HG03097 (cell line): ENCODE results near the gene ASAP2.

Experiments used
- ATAC-seq: cut with Tn5 transposase; IDR thresholded peaks from one replicate; pipeline ENCODE4 v1.9.1; 2021; ENCODE audit not compliant: unreplicated experiment, low FRiP score

Gene ASAP2

DNA sequence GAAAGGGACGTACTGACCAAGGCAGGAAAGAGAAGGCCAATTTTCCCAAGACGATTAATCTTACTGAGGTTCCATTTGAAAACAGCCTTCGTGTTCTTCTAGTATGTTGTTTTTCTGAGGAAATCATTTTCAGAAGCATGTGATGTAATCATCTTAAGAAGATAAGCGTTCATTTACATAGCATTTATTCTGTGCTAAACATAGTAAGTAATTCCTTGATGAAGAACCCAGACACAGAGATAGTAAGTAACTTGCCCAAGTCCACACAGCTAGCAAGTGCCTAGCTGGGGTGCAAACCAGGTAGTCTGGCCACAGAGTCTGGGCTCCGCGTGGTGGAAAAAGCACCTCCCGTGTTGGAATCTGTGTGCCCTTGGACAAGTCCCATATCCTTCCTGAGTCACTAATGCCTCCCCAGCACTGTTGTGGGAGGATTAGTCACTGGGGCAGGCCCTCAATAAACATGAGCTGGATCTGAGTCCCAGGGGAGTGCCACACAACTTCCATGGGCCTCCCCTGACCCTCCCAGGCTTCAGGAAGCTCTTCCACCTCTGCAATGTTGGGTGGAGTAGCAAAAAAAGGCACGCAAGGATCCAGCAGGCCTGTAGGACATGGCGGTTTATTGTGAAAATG, 26.9 kb upstream of the ASAP2 start:
- no peak for ATAC-seq

GRCh38 chr2:9184361-9184760, 22.3 kb upstream of the ASAP2 start:
- no peak for ATAC-seq

DNA sequence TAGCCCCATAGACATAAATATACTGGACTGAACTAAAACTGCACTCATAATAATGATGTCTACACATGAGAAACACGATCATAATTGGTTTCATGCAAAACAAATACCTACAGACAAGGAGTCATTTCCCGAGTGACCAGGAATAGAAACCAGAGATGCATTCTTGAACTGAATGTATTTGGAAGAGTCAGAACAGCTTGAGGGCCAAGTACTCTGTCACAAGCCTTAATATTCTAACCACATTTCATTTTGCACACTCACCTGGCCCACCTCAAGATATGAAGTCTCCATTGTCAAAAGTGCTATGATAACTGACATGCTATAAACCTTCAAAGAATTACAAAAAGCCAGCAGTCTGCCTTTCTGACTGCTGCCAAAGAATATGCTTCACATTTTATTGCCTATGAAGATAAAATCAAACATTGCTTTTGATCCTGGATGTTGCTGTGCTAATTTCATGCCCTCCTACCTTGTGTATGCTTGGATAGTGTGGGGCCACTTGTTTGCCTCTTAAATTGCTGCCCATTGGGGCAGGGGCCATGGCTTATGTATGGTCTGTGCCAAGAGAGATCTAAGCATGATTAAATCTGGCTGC, 18.9 kb upstream of the ASAP2 start:
- ATAC-seq = no peak

DNA sequence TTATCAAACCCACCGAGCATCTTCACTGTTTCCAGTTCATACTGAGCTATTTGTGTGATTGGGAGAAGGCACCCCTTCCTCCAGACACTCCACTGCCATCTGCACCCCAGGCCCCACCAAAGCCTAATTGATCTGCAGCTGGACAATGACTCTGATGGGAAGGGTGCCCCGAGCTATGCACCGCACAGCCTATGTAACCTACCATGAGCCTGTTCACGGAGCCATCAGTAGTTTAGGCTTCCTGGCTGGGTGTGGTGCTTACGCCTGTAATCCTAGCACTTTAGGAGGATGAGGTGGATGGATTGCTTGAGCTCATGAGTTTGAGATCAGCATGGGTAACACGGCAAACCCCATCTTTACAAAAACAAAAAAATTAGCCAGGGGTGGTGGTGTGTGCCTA, 17.8 kb upstream of the ASAP2 start:
- no peak for ATAC-seq

DNA sequence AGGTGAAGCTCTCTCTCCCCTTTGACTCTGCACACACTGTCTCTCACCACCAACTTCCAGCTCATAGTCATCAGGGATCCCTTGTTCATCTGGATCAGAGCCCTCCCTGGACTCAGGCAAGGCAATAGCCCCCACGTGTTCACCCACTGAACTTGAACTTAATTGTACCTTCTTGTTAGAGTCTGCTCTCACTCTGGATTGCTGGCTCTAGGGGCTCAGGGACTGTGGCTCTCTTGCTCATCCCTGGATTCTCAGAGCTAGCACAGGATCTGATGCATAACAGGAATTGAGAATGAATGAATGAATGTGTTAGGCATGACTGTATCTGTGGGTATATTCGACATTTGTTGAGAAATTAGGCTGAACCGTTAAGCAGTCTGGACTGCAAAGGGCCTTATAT, 16.7 kb upstream of the ASAP2 start:
- no peak for ATAC-seq

DNA sequence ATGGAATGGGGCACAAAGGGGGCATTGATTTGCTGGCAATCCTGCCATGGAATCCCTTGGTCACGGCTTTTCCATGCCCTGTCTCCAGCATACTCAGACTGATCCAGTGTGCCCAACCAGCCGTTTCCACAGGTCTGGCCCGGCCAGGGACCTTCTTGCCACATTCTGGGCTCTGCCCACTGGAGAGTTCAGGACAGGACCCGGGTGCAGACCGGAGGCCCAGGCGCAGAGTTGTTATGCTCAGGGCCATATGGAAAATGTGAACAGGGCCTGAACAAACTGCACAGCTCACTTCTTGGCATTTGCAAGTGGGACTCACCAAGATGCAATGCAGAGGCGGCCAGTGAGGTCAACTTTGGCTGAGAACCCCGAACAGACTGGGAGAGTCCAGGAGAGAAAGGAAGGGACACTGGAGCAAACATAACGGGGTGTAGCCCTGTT, 15.6 kb upstream of the ASAP2 start:
- no peak for ATAC-seq

GRCh38 chr2:9192712-9193111, 13.9 kb upstream of the ASAP2 start:
- no peak for ATAC-seq

GRCh38 chr2:9194352-9194751, 12.3 kb upstream of the ASAP2 start:
- ATAC-seq = no peak

DNA sequence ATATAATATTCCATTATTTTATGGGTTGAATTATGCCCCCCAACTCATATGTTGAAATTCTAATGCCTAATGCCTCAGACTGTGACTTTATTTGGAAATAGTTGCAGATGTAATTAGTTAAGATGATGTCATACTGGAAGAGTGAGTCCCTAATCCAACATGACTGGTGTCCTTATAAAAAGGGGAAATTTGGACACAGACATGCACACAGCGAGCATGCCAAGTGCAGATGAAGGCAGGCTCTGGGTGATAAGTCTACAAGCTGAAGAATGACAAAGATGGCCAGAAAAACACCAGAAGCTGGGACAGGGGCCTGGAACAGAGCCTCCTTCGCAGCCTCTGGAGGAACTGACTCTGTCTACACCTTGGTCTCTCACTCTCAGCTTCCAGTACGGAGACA, 10.0 kb upstream of the ASAP2 start:
- ATAC-seq = no peak

GRCh38 chr2:9197916-9198315, 8.7 kb upstream of the ASAP2 start:
- ATAC-seq = no peak

DNA sequence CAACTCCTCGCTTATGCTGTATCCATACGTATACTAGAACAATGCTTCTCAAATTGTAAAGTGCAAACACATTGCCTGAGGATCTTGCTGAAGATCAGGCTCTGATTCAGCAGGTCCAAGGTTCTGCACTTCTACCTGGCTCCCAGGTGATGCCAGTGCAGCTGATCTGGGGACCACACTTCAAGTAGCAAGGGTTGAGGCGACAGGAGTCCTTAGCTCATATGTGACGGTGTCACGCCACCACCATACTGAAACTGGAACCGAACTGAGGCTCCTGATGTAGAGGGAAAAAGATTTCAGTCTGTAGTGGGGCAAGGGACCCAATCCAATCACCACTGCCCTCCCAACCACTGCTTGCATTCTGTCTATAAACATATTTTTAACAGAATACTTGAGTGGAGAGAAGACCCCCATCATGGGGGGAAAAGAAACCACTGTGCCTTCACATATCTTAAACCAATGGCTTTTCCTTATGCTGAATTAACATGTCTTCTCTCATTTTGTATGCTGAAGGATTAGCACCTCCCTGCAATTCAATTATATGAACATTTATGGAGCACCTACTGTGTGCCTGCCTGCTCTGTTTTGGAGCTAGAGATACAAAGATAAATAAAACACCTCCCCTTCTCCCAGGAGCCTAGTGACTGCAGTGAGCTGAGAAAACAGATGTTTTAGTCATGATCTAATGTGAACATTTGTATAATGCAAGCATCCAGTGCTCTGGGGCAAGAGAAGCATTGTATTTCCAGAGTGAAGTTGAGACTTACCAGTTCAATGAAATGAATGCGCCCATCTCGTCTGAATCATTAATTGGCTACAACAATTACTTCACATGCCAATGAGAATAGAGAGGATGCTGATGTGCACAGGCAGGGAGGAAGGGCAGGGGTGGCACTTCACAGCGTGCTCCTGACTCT, 6.6 kb upstream of the ASAP2 start:
- ATAC-seq = no peak

- no peak for ATAC-seq
These were observed 6.0 kb upstream of the ASAP2 start for GRCh38 chr2:9200633-9201015.

DNA sequence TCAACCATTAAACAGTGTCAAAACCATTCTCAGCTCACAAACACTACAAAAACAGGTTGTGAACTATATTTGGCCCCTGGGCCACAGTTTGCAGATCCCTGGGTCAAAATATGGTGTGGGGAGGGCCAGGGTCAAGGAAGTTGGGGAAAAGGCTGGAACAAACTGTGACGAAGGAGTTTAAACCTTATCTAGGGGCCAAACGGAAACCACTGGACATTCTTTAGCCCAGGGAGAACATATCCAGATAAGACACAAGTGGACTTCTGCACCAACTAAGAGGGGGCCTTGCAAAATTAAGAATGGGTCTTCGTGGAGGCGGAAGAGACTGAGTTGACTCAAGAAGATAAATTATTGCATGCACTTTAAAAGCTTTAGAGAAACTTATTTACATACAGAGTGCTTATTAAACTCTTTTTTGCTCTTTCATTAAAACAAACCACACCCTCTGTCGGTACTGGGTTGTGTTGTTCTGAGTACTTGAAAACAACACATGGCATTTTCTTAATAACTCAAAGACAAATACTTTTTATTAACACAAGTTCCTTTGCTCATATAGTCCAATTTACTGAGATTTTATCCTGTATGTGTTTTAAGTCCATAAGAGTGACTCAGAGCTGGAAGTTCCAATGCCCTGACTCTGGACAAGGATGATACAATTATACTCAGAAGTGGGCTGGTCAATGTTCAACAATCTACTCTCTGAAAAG, 5.3 kb upstream of the ASAP2 start:
- no peak for ATAC-seq

- no peak for ATAC-seq
These were observed 3.6 kb upstream of the ASAP2 start for GRCh38 chr2:9203006-9203405.

- no peak for ATAC-seq
These were observed 2.7 kb upstream of the ASAP2 start for GRCh38 chr2:9203876-9204275.

DNA sequence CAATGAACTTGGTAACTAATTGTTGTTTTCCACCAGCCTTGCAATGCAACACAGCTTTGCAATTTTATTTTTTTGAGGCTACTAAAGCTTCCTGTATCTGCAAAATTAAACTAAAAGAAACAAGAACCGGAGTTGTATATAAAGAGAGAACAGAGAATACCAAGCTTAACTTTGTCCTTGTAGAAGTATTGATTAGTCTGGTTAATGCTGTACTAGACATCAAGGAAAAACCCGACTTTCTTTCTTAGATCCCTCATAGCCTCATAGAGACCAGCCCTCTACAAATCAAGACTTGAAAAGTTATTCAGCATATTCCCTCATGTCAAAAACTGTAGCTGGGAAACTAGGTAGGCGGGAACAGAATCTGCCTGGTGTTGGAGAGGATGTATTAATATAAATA, 1.7 kb upstream of the ASAP2 start:
- no peak for ATAC-seq

DNA sequence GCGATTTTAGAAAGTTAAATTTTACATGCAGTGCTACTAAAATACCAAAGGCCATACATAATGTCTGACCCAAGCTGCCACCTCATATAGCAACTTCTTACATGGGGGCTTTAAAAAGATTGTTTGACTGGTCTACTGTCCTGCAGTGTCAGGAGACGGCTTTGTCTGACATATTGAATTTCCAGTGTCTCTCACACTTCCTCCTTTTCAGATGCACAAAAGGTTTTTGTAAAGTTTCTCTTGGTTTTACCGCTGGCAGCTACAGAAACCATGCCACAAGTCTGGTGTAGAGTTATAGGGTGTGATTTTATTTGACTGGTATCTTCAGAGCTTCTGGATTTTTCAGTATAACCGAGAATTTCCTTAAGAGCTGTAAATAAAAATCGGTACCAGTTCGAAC, 1.1 kb upstream of the ASAP2 start:
- ATAC-seq = no peak

DNA sequence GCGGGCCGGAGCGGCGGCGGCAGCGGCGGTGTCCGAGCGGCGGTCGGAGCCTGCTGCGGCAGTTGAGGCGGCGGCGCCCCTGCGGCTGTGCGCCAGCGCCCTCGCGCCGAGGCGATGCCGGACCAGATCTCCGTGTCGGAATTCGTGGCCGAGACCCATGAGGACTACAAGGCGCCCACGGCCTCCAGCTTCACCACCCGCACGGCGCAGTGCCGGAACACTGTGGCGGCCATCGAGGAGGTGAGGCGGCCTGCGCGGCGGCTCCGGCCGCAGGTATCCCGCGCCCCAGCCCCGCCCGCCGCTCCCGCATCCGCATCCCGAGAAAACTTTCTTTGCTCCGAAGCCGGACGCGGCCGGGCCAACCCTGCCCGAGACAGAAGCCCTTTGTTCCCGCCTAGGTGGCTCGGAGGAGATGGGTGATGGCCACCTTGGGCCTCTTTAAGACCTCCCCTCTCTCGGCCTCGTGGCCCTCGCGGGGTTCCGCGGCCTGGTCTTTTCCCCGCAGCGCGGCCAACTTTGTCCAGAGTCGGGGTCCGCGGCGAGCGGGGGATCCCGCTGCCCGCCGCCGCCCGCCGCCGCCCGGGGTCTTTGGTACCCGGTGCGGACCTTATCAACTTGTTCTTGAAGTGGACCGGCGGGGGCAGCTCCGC, 504 bp downstream of the ASAP2 start:
- ATAC-seq = no peak

DNA sequence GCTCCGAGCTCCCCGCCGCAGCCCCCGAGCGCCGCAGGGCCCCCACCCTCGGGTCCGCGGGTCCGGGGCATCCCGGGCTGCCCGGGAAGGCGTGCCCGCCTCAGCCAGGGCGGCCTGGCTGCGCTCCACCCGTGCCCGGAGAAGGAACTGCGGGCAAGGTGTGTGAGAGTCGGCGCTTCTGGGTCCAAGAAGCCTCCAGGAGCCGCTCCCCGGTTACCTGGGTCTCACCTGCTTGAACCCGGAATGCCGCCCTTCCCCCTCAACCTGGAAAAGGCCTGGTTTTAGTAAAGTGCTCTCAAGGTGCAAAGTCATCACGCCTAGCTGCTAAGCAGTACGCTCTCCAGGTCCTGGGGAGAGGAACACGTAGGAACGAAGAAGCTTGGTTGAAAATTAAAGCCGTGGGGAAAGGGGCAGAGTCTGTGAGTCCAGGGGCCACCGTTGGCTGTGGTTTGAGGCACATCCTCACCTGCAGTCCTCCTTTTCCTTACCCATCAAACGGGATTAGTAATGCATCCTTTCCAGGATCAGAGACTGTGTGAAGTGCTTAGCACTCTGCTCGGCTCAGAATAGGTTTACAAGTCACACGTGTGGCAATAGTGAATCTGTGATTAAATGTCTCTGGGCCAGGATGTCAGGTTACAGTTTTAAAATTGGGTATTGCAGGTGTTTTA, 1.2 kb downstream of the ASAP2 start:
- no peak for ATAC-seq

DNA sequence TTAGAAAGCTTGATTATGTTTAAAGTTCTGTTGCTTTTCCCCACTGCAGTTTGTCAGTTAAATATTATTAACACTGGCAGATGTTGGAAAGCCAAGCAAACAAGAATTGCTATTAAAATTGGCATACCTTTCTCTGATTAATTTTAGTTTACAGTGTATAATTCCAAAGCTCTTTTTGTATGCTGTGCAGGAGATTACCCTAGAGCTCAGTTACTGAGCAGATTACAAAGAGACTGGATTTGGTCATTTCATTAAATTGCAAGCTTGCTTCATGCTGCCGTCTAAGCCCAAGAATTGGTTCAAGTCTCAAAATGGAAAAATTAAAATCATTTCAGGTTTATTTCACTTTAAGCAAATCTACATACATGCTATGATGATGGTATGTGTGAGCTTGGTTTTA, 2.3 kb downstream of the ASAP2 start:
- no peak for ATAC-seq
